CD1c-positive myeloid dendritic cell (primary cell): Measurements from ENCODE around the gene PCDHGB5.
A peak's percentile ranks its signal among the peaks of the same experiment; 100 is the strongest.
"Not testable (repeated sequence)": the region's sequence is repeated elsewhere in the genome, so short reads cannot be mapped to it uniquely, and the experiment has no call there.

Source experiments
- DNase-seq: peaks from one replicate; pipeline ENCODE4 v3.0.0-alpha.2; 2016; ENCODE audit errors: extremely low spot score

PCDHGB5 gene

GRCh38 chr5:141375444-141376155, 22.1 kb upstream of the PCDHGB5 start:
- DNase-seq, result not testable (repeated sequence)

- DNase-seq, result no peak
Observed at GRCh38 chr5:141382469-141383294, 15.1 kb upstream of the PCDHGB5 start, which contains the start of gene PCDHGA7. Gene PCDHGA7 (plus strand): TSS chr5:141382742. CDS start chr5:141382900, 158 bp downstream.

GRCh38 chr5:141383345-141383744, 14.4 kb upstream of the PCDHGB5 start:
- no peak for DNase-seq

- DNase-seq, result no peak
Observed at GRCh38 chr5:141384471-141385267, 13.1 kb upstream of the PCDHGB5 start.

- DNase-seq, result peak; percentile 44
Observed at GRCh38 chr5:141387557-141388311, 10.0 kb upstream of the PCDHGB5 start, which contains the start of gene PCDHGB4. Gene PCDHGB4 (plus strand): TSS chr5:141387698. CDS start chr5:141387885, 187 bp downstream.

GRCh38 chr5:141388661-141389060, 9.1 kb upstream of the PCDHGB5 start:
- no peak for DNase-seq

- no peak for DNase-seq
Observed at GRCh38 chr5:141389153-141390042, 8.3 kb upstream of the PCDHGB5 start.

GRCh38 chr5:141392429-141393198, 5.1 kb upstream of the PCDHGB5 start, which contains the start of gene PCDHGA8:
Gene PCDHGA8 (plus strand): TSS chr5:141392633. CDS start chr5:141392814, 181 bp downstream.
- no peak for DNase-seq

GRCh38 chr5:141393267-141393666, 4.5 kb upstream of the PCDHGB5 start:
- no peak for DNase-seq

GRCh38 chr5:141394401-141395187, 3.2 kb upstream of the PCDHGB5 start:
- not testable (repeated sequence) for DNase-seq

- DNase-seq, result no peak
Observed at GRCh38 chr5:141398608-141399007, 861 bp downstream of the PCDHGB5 start.

GRCh38 chr5:141399555-141400258, 2.0 kb downstream of the PCDHGB5 start:
- DNase-seq, result no peak

GRCh38 chr5:141402553-141403243, 5.0 kb downstream of the PCDHGB5 start, which contains the start of gene PCDHGA9:
Gene PCDHGA9 (plus strand): TSS chr5:141402778. CDS start chr5:141402953, 175 bp downstream.
- DNase-seq, result peak; percentile 53

- no peak for DNase-seq
Observed at GRCh38 chr5:141403387-141403786, 5.6 kb downstream of the PCDHGB5 start.

GRCh38 chr5:141407790-141408505, 10.2 kb downstream of the PCDHGB5 start, which contains the start of gene PCDHGB6:
Gene PCDHGB6 (plus strand): TSS chr5:141408021. CDS start chr5:141408203, 182 bp downstream.
- DNase-seq, result peak; percentile 59

- no peak for DNase-seq
Observed at GRCh38 chr5:141409598-141410306, 12.0 kb downstream of the PCDHGB5 start.
